Renal cortical epithelial cell (primary cell): ENCODE measurements around the gene TMTC1. TPM values are rescaled to one million over a fixed set of nuclear protein-coding genes. Genes with fewer than 3 reads are reported as not detected.

Source experiments
- DNase-seq: peaks from one replicate; pipeline ENCODE4 v3.0.0-alpha.2; 2011; ENCODE audit warnings: low read depth
- total RNA-seq: library from RNA; depleted of rRNA; stranded (reverse); fragments of >200 nt; gene quantifications from 2 replicates; pipeline ENCODE4 v1.2.3, GENCODE V29; 2014

The TMTC1 gene
- total RNA-seq, 1 donor from 2014 or later: 0.45 TPM

- DNase-seq: no peak
Observed at GRCh38 chr12:29711381-29711780, 72.4 kb downstream of the TMTC1 start.

- DNase-seq: no peak
Observed at GRCh38 chr12:29710104-29710503, 73.6 kb downstream of the TMTC1 start.

DNA sequence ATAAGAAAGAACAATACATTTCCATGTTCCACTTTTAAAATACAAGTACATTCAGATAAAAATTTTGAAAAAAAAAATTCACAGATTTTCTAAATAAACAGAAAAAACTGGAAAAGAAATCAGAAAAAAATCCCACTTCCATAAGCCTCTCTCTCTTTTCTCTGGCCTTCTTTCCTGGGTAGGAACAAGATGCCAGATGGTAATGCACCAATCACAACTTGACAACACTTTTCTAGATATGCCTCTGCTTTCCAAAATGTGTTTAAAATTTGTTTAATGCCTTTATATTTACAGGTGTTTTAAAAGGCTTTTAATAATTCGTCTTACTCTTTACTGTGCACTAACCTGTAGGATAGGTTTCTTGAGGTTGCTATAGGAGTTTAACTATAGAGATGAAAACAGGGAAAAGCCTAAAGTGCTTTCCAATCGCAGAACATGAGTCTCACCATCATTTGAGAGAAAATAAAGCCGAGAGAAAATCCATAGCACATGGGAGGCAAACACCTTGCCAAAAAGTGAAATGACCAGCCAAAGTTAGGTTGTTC is 74.2 kb downstream of the TMTC1 start:
- no peak for DNase-seq

DNA sequence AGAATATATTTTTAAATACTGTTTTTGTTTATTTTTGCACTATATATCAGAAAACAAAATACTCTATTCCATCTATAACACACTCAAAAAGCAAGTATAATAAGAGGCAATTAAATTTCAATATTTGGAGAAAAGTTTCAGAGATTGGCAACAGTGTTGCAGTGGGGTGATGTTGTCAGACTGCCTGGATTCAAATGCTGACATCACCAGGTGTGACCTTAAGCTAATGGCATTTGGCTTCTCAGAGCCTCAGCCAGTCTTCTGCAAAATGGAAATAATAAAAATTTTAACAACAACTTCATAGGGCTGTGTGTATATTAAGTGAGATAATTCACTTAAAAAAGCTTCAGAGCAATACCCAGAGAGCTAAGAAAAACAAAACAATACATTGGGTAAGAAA is 74.7 kb downstream of the TMTC1 start:
- DNase-seq: no peak

DNA sequence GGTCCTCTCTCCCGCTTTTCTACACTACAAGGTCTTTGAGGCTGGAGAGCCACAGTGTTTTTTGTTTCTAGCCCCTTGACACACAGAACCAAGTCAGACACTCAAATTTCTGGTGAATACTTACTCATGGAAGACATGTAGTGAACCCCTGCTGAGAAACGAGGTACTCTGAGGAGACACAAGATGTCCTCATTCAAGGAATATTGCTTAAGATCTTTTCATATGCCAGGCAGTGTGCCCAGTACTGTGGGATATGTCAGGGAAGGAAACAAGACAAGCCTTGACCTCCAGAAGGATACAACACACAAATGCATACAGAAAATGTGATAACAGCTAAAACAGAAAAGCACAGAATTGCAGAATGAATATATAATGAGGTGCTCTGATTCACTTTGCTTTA is 75.9 kb downstream of the TMTC1 start:
- DNase-seq: no peak

DNA sequence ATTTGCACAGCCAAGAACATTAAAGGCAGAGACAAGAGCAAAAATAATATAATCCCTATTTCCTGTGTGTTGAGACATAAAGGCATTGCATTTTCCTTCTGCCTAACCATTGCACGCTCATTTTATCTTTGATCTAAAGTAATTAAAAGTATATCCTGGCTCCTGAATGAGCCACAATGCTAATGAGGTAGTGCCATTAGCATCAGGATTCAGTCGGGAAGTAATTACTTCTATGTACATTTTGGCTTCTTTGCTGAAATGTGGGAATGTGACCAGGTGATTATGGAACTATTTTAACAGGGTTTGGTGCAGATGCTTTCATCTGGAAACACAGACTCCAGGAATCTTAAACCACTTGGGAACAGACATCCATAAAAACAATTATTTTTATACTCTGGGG is 77.4 kb downstream of the TMTC1 start:
- DNase-seq: no peak

- DNase-seq: no peak
Observed at GRCh38 chr12:29703528-29703927, 80.2 kb downstream of the TMTC1 start.

- no peak for DNase-seq
Observed at GRCh38 chr12:29702972-29703371, 80.8 kb downstream of the TMTC1 start.

DNA sequence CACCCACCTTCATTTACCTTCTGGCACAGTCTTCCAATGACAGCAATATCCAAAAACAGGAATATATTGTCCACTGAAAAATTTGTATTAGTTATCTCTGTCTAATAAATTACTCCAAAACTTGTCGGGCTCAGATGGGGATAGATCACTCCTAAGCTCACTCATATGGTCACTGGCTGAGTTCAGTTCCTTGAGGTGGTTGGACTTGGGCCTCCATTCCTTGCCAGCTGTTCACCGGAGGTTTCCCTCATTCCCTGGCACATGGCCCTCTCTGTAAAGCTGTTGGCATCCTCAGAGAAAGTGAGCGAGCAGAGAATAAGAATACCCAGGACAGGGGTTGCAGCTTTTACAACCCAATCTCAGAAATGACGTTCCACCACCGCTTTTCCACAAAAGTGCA is 81.5 kb downstream of the TMTC1 start:
- DNase-seq: no peak

DNA sequence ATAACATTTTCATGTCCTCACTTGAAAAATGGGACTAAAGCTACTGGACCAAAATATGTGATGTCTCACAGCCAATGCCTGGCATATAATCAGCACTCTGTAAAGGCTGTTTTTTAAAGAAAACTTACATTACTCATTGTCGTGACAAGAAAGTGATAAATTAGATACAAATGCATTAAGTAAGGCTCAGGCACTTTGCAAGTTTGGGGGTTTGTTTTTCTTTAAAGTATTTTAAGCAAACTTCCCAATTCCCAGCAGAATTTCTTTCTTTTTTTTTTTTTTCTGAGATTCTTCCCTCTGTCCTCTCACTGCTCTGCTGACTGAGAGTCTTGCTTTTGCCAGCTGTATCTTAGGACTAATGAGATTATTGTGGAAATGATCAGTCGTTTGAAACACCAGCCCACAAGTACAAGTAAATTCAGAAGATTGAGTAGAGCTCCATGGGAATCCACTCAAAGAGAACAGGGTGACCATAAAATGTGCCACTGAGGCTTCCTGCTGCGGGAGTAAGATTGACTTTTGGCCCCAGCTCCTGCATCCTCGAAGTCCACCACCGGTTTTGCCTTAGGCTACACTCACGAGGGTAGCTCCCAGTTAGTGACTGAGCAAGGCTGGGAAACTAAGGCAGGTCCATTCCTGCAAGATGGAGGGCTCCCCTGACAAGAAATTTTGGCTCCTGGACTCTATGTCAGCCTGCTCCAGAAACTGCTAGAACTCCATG is 82.8 kb downstream of the TMTC1 start:
- DNase-seq: no peak

- no peak for DNase-seq
Observed at GRCh38 chr12:29698756-29699155, 85.0 kb downstream of the TMTC1 start.

DNA sequence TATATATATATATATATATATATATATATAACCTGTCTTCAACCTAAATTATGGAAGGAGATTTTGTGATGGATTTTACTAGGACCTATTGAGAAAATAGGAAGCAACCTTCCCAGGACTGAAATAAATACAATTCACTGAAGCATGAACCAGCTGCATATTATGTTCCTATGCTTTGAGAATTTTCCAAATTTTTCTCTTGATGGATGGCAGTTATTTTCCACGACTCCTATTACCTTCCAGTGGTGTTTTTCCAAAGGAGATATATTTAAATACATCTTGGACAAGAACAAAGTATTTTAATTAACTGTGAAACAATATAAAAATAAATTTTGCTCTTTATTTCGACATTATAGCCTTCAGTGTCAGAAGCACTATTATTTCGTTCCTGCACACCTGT is 87.9 kb downstream of the TMTC1 start:
- DNase-seq: no peak

GRCh38 chr12:29695026-29695425 is 88.7 kb downstream of the TMTC1 start:
- no peak for DNase-seq

GRCh38 chr12:29694002-29694401 is 89.7 kb downstream of the TMTC1 start:
- no peak for DNase-seq

- DNase-seq: peak; percentile 2
Observed at GRCh38 chr12:29692237-29692636, 91.5 kb downstream of the TMTC1 start.

- no peak for DNase-seq
Observed at GRCh38 chr12:29691161-29691854, 92.4 kb downstream of the TMTC1 start.

DNA sequence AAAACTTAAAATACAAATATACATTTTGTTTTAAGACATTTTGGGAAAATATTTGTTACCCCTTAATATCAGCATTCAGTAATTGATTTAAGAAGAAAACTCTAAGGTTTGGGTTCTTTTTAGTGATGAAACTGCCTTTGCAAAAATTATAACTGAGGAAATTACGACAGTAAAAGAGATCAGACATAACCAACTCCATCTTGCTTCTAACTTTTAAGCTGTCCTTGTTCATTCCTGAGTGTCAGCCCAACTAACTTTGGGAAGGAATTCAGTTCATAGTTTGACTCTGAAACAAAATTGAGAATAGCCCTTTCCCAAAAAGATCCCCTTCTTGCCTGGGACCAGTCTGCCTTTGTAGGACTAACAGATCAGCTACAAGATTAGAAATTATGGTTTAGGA is 93.0 kb downstream of the TMTC1 start:
- no peak for DNase-seq

GRCh38 chr12:29688914-29689313 is 94.8 kb downstream of the TMTC1 start:
- DNase-seq: no peak

GRCh38 chr12:29682088-29682487 is 101.7 kb downstream of the TMTC1 start:
- no peak for DNase-seq

- no peak for DNase-seq
Observed at GRCh38 chr12:29681370-29681769, 102.4 kb downstream of the TMTC1 start.

DNA sequence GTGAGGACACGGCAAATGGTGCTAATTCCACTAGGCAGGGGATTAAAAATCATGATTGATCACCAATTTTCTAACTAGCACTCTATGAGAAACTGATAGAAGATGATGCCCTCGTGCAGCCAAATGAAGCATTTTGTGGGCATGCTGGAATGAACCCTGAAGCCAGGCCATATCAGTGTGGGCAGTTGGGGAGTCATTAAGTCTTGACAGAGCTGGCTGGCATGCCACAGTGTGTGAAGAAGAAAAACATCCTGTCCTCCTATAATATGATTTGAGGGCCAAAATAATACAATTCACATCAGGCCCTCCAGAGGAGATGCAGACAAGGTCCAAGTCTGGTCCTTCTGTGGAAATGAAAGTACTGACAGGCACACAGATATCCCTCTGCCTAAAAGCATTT is 107.1 kb downstream of the TMTC1 start:
- no peak for DNase-seq

- no peak for DNase-seq
Observed at GRCh38 chr12:29674463-29674862, 109.3 kb downstream of the TMTC1 start.

GRCh38 chr12:29673346-29673745 is 110.4 kb downstream of the TMTC1 start:
- no peak for DNase-seq
